ENCODE data around the gene EEF1AKMT4.
A peak's percentile ranks its signal among the peaks of the same experiment; 100 is the strongest.

Gene EEF1AKMT4

GRCh38 chr3:184249412-184250166 lies at the start of gene EEF1AKMT4:
TSS of gene EEF1AKMT4 (plus strand) at chr3:184249672. CDS start at chr3:184249695, 23 bp downstream.
- peak; percentile 97 for DNase-seq (ENCODE audit: low spot score)

GRCh38 chr3:184200825-184201224 lies 48.6 kb upstream of the EEF1AKMT4 start:
- DNase-seq (ENCODE audit: low spot score), result no peak

GRCh38 chr3:184203526-184203925 lies 45.9 kb upstream of the EEF1AKMT4 start:
- DNase-seq (ENCODE audit: low spot score), result no peak

GRCh38 chr3:184209146-184209923 lies 40.1 kb upstream of the EEF1AKMT4 start:
- DNase-seq (ENCODE audit: low spot score), result no peak

- DNase-seq (ENCODE audit: low spot score), result no peak
These were observed 38.2 kb upstream of the EEF1AKMT4 start for GRCh38 chr3:184211297-184211696.

- DNase-seq (ENCODE audit: low spot score), result no peak
These were observed 37.8 kb upstream of the EEF1AKMT4 start for GRCh38 chr3:184211718-184212117.

GRCh38 chr3:184218814-184219213 lies 30.7 kb upstream of the EEF1AKMT4 start:
- DNase-seq (ENCODE audit: low spot score), result no peak

- no peak for DNase-seq (ENCODE audit: low spot score)
These were observed 27.0 kb upstream of the EEF1AKMT4 start for GRCh38 chr3:184222521-184222920.

GRCh38 chr3:184223946-184224345 lies 25.5 kb upstream of the EEF1AKMT4 start:
- DNase-seq (ENCODE audit: low spot score), result no peak

GRCh38 chr3:184227481-184227935 lies 22.0 kb upstream of the EEF1AKMT4 start:
- DNase-seq (ENCODE audit: low spot score), result peak; percentile 65

GRCh38 chr3:184228376-184229137 lies 20.9 kb upstream of the EEF1AKMT4 start:
- no peak for DNase-seq (ENCODE audit: low spot score)

GRCh38 chr3:184229394-184230080 lies 19.9 kb upstream of the EEF1AKMT4 start, which contains the start of gene VWA5B2:
TSS of gene VWA5B2 (plus strand) at chr3:184229585. CDS start at chr3:184230529, 944 bp downstream.
- peak; percentile 41 for DNase-seq (ENCODE audit: low spot score)

GRCh38 chr3:184230081-184230602 lies 19.3 kb upstream of the EEF1AKMT4 start:
- peak; percentile 22 for DNase-seq (ENCODE audit: low spot score)

GRCh38 chr3:184230603-184231528 lies 18.6 kb upstream of the EEF1AKMT4 start:
- DNase-seq (ENCODE audit: low spot score), result no peak

- DNase-seq (ENCODE audit: low spot score), result no peak
These were observed 17.8 kb upstream of the EEF1AKMT4 start for GRCh38 chr3:184231671-184232070.

- DNase-seq (ENCODE audit: low spot score), result no peak
These were observed 16.2 kb upstream of the EEF1AKMT4 start for GRCh38 chr3:184233127-184233843.

GRCh38 chr3:184234224-184234623 lies 15.2 kb upstream of the EEF1AKMT4 start:
- DNase-seq (ENCODE audit: low spot score), result no peak

GRCh38 chr3:184234671-184235380 lies 14.6 kb upstream of the EEF1AKMT4 start:
- no peak for DNase-seq (ENCODE audit: low spot score)

Data from hematopoietic multipotent progenitor cell treated with erythropoietin and hydrocortisone succinate and interleukin-3 and kit ligand, for 15 days (in vitro differentiated cells).